WTC11 (cell line): ENCODE results near the gene AKAP9.

Source experiments
- ATF6 ChIP-seq: sonication (generic); formaldehyde crosslinking; IDR thresholded peaks from 2 replicates; pipeline ENCODE4 v1.8.1; 2023; ENCODE audit warnings: mild to moderate bottlenecking, missing genetic modification reagents
- CTCF ChIP-seq: fragments of 200-600 bp; IDR thresholded peaks from 2 replicates; pipeline ENCODE4 v1.8.0; 2022; ENCODE audit warnings: antibody characterized with exemption
- GABPB1 ChIP-seq: sonication (generic); formaldehyde crosslinking; IDR thresholded peaks from 2 replicates; pipeline ENCODE4 v1.8.1; 2023; ENCODE audit warnings: mild to moderate bottlenecking, missing genetic modification reagents
- MAX ChIP-seq: sonication (generic); formaldehyde crosslinking; IDR thresholded peaks from 2 replicates; pipeline ENCODE4 v1.8.0; 2022; ENCODE audit warnings: mild to moderate bottlenecking, missing genetic modification reagents
- USF2 ChIP-seq: sonication (generic); formaldehyde crosslinking; IDR thresholded peaks from 2 replicates; pipeline ENCODE4 v1.8.1; 2023; ENCODE audit warnings: mild to moderate bottlenecking, missing genetic modification reagents, moderate library complexity

- TF ChIP-seq MAX (CRISPR knock-in tag) (no peak), USF2 (CRISPR knock-in tag) (no peak), CTCF (no peak), GABPB1 (no peak), ATF6 (no peak)
Observed at GRCh38 chr7:91912494-91912893, 28.2 kb upstream of the AKAP9 start.
